ENCODE measurements around the gene CIITA. TPM values are rescaled to one million over a fixed set of nuclear protein-coding genes. Genes with fewer than 3 reads are reported as not detected.

The CIITA gene
- total and polyA plus RNA-seq, 9 of the 15 experiments (the other 6 are each of a cell fraction or from before 2014, with no cell fraction given): 0.01 to 0.20 (median 0.11) TPM; not detected in 4

GRCh38 chr16:10879681-10880589 lies 2.9 kb downstream of the CIITA start (continued):
- TF ChIP-seq EWSR1 (IDR thresholded peaks at IDR 0.05; ENCODE audit: borderline replicate concordance, low read depth, partially characterized antibody): no peak
- TF ChIP-seq ZNF444 (CRISPR knock-in tag; IDR thresholded peaks at IDR 0.05): no peak
- TF ChIP-seq PYGO2 (tag; IDR thresholded peaks at IDR 0.05): no peak
- no peak for TF ChIP-seq EZH2 (IDR thresholded peaks at IDR 0.05; ENCODE audit: borderline replicate concordance, low read depth, low read length)
- TF ChIP-seq ZNF197 (CRISPR knock-in tag; IDR thresholded peaks at IDR 0.05; ENCODE audit: low read depth): no peak
- no peak for TF ChIP-seq ILK (tag; IDR thresholded peaks at IDR 0.05; ENCODE audit: borderline replicate concordance, low read depth)
- TF ChIP-seq ZNF41 (CRISPR knock-in tag; conservative IDR thresholded peaks at IDR 0.05): no peak
- no peak for TF ChIP-seq HLTF (IDR thresholded peaks at IDR 0.05)
- no peak for TF ChIP-seq RAD51 (IDR thresholded peaks at IDR 0.05; ENCODE audit: borderline replicate concordance, low read depth)
